Epithelial cell of alveolus of lung (primary cell): ENCODE data around the gene MMP17. TPM values are rescaled to one million over a fixed set of nuclear protein-coding genes. Genes with fewer than 3 reads are reported as not detected.

Experiments
- total RNA-seq: library from RNA; depleted of rRNA; stranded (reverse); fragments of >200 nt; gene quantifications from 2 replicates; pipeline ENCODE4 v1.2.1, GENCODE V29; 2015

MMP17 gene
- total RNA-seq: 15.9 and 18.1 TPM in 2 replicates

GRCh38 chr12:131827961-131828534, at the start of gene MMP17:
MMP17 (plus strand) TSS chr12:131828393; CDS start chr12:131828495, 102 bp downstream.

GRCh38 chr12:131894313-131894860, 66.2 kb downstream of the MMP17 start, which contains the start of gene ULK1:
ULK1 (plus strand) TSS chr12:131894622; CDS start chr12:131895002, 380 bp downstream.

Other genes with a start within 250 kb of the MMP17 start
- gene SFSWAP, start 117.3 kb upstream of the MMP17 start, total RNA-seq: 14.1 and 25.7 TPM in 2 replicates
- 6.5 and 26.6 TPM in 2 replicates for gene ULK1, start 66.2 kb downstream of the MMP17 start, total RNA-seq
- gene PUS1, start 100.9 kb downstream of the MMP17 start, total RNA-seq: 13.2 and 18.2 TPM in 2 replicates
- gene EP400, start 121.5 kb downstream of the MMP17 start, total RNA-seq: 10.5 and 13.9 TPM in 2 replicates